Measurements from ENCODE around the gene ODF2L. TPM values are rescaled to one million over a fixed set of nuclear protein-coding genes. Genes with fewer than 3 reads are reported as not detected.

ODF2L gene
- total RNA-seq, 4 donors from 2014 or later = 32.9 to 67.9 (median 36.6) TPM

DNA sequence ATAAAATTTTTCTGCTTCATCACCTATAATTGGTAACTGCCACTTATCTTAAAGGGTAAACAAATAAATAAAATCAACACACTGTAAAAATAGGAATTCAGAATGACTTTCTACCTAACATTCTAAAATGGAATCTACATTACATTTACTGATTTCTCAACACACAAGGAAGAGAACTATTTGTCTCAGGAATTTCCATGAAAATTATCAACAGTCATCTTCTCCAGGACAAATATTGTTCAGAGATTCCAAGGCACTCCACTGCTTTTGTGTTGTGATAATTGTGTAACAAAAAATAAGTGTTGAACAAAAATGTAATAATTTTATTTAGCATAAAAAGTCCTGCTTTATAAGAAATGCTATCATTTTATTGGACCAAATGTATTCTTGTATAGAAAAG lies 7.3 kb downstream of the ODF2L start:
- DNase-seq (ENCODE audit: low spot score) = no peak
- no peak for ATAC-seq (ENCODE audit: low FRiP score)
- TF ChIP-seq, protein P1, sequence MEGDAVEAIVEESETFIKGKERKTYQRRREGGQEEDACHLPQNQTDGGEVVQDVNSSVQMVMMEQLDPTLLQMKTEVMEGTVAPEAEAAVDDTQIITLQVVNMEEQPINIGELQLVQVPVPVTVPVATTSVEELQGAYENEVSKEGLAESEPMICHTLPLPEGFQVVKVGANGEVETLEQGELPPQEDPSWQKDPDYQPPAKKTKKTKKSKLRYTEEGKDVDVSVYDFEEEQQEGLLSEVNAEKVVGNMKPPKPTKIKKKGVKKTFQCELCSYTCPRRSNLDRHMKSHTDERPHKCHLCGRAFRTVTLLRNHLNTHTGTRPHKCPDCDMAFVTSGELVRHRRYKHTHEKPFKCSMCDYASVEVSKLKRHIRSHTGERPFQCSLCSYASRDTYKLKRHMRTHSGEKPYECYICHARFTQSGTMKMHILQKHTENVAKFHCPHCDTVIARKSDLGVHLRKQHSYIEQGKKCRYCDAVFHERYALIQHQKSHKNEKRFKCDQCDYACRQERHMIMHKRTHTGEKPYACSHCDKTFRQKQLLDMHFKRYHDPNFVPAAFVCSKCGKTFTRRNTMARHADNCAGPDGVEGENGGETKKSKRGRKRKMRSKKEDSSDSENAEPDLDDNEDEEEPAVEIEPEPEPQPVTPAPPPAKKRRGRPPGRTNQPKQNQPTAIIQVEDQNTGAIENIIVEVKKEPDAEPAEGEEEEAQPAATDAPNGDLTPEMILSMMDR (IDR thresholded peaks at IDR 0.05) = no peak

DNA sequence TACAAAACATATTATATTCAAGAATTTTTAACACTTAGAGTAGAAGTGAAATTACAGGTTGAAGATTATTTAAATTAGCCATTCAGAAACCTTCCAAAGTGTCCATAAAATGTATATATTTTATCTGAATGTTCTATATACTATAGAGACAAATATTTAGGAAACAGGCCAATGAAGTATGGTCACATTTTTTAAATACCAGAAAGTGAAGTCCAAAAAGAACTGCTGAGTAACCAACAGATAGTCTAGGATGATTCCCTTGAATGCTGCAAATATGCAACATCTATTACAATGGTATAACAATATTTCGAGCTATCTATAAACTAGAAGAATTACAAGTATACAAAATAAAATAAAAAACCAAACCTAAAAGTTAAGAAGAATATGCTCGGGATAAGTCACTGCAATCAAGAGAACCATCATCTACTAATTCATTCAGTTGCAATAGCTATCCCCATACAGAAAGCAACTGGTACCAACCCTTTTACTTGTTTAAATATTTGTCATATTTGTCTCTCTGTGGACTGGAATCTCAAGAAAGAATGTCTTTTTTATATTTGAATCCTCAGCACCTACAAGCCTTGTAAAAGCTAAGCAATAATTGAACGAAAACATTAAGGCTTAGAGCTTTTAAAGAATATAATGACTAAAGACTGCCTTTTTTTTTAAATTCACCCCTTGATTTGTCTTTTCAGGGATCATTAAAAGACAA lies 8.1 kb downstream of the ODF2L start:
- DNase-seq (ENCODE audit: low spot score) (no peak), ATAC-seq (ENCODE audit: low FRiP score) (no peak)
- TF ChIP-seq, protein P1 (IDR thresholded peaks at IDR 0.05) = no peak

DNA sequence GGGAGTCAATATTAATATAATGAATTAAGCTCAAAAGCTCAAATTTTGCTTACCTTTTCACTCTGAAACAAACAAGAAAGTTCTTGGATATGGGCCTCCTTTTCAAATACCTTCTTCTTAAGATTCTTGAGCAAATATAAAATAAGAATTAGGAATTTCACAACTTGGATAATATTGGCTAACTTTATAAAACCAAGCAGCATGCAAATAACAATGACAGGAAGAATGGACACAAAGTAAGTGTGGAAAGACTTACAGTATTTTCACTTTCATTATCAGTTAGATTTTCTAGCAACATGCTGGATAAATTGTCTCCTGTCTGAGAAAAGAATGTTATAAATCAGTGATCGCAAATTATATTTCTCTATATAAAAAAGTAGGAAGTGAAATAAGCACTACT lies 13.2 kb downstream of the ODF2L start:
- TF ChIP-seq, protein P1 (IDR thresholded peaks at IDR 0.05) = no peak
- ATAC-seq (ENCODE audit: low FRiP score) = no peak
- DNase-seq (ENCODE audit: low spot score) = no peak

DNA sequence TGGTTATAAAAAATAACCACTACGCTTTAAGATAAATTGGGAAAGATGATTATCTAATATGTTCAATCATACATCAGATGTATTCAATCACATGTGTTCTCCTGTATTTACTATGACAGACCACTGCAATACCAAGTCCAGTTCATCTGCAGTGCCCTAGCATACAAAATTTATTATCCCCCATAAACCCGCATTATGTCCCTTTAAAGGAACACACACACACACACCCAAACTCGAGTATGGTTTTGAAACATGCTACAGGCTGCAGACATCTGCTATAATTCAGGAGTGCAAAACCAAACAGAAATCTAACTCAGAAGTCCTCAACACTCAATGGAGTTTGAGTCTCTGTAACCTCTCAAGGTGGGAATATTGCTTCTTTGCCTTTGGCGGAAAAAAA lies 14.9 kb downstream of the ODF2L start:
- DNase-seq (ENCODE audit: low spot score) (no peak), ATAC-seq (ENCODE audit: low FRiP score) (no peak)
- TF ChIP-seq, protein P1 (IDR thresholded peaks at IDR 0.05) = no peak

DNA sequence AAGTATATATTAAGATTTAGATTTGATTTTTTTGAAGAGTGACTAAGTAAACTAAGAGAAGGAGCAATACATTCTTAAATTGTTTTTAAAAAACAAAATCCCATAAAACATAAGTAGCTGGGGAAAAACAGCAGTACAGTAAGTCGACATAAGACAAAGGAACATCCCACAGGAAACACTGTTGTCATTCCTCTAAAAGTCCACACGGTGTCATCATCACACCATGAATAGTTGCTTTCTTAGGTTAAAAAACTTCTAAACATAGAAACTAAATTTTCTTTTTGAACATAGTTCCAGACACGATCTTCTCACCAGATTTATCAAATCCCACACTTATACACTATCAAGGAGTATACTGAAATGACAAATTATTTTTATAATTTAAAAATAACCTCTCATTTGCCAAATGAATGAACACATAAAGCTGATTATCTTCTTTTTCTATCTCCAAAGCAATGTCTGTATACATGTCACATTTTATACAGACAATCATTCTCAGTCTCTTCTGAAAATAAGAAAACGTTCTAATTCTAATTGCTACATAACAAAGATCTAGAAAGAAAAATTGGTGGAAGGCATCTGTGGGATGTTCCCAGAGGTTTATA lies 15.8 kb downstream of the ODF2L start:
- TF ChIP-seq, protein P1 (IDR thresholded peaks at IDR 0.05) = no peak
- DNase-seq (ENCODE audit: low spot score) (no peak), ATAC-seq (ENCODE audit: low FRiP score) (peak; percentile 80)

DNA sequence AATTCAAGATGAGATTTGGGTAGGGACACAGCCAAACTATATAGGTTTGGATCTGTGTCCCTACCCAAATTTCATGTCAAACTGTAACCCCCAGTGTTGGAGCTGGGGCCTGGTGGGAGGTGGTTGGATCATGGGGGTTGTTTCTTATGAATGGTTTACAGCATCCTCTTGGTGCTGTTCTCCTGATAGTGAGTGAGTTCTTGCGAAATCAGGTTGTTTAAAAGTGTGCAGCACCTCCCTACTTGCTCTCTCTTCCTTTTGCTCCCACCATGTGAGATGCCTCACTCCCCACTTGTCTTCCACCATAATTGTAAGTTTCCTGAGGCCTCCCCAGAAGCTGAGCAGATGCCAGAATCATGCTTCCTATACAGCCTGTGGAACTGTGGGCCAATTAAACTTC lies 17.3 kb downstream of the ODF2L start:
- ATAC-seq (ENCODE audit: low FRiP score) = no peak
- TF ChIP-seq, protein P1 (IDR thresholded peaks at IDR 0.05) = no peak
- DNase-seq (ENCODE audit: low spot score) = no peak

DNA sequence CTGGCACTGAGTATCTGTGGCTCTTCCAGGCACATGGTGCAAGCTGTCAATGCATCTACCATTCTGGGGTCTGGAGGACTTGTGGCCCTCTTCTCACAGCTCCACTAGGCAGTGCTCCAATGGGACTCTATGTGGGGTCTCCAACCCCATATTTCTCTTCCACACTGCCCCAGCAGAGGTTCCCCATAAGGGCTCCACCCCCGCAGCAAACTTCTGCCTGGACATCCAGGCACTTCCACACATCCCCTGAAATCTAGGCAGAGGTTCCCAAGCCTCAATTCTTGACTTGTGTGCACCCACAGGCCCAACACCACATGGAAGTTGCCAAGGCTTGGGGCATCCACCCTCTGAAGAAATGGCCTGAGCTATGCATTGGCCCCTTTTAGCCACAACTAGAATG lies 18.8 kb downstream of the ODF2L start:
- ATAC-seq (ENCODE audit: low FRiP score) (no peak), DNase-seq (ENCODE audit: low spot score) (no peak)
- TF ChIP-seq, protein P1 (IDR thresholded peaks at IDR 0.05) = no peak

All from omental fat pad (tissue), 4 donors.